Erythroblast (primary cell): ENCODE results near the gene EIPR1.

Experiments
- GATA1 ChIP-seq: IDR thresholded peaks from 2 replicates; pipeline ENCODE4 v1.6.1; 2011; ENCODE audit warnings: low read depth, mild to moderate bottlenecking, control low read depth, low read length, moderate library complexity
- POLR2A ChIP-seq: IDR thresholded peaks from 2 replicates; pipeline ENCODE4 v1.6.1; 2011; ENCODE audit warnings: mild to moderate bottlenecking, low read length

GRCh38 chr2:3263487-3263886 lies 114.1 kb downstream of the EIPR1 start:
- TF ChIP-seq POLR2A (no peak), GATA1 (no peak)
